NT2/D1 (cell line): ENCODE results near the gene BBX.

ENCODE experiments used
- DNase-seq: peaks from one replicate; pipeline ENCODE4 v3.0.0-alpha.2; 2011; ENCODE audit warnings: low read depth, low spot score
- H3K27me3 ChIP-seq: 2 replicates; pipeline ENCODE4 v1.6.0; 2011; ENCODE audit warnings: mild to moderate bottlenecking; ENCODE audit not compliant: insufficient read length, insufficient read depth
- H3K36me3 ChIP-seq: 2 replicates; pipeline ENCODE4 v1.6.1; 2011; ENCODE audit warnings: mild to moderate bottlenecking, low read length, mixed read lengths; ENCODE audit not compliant: insufficient read depth, insufficient read length
- H3K4me1 ChIP-seq: 2 replicates; pipeline ENCODE4 v1.5.1; 2011; ENCODE audit not compliant: insufficient read depth, insufficient read length
- H3K4me3 ChIP-seq: 2 replicates; pipeline ENCODE4 v1.5.1; 2011; ENCODE audit warnings: low read depth; ENCODE audit not compliant: insufficient read length
- H3K9ac ChIP-seq: 2 replicates; pipeline ENCODE4 v1.6.0; 2011; ENCODE audit warnings: low read depth; ENCODE audit not compliant: insufficient read length
- H3K9me3 ChIP-seq: 2 replicates; pipeline ENCODE4 v1.5.1; 2011; ENCODE audit warnings: mild to moderate bottlenecking, low read length; ENCODE audit not compliant: insufficient read depth
- SUZ12 ChIP-seq: IDR thresholded peaks from 2 replicates; pipeline ENCODE4 v1.6.1; 2011; ENCODE audit not compliant: insufficient read length, insufficient read depth; ENCODE audit errors: extremely low read depth
- YY1 ChIP-seq: IDR thresholded peaks from 2 replicates; pipeline ENCODE4 v1.6.1; 2011; ENCODE audit not compliant: insufficient read length, insufficient read depth
- ZNF274 ChIP-seq: IDR thresholded peaks from 2 replicates; pipeline ENCODE4 v1.6.1; 2011; ENCODE audit warnings: mild to moderate bottlenecking, low read depth, low read length

BBX gene

DNA sequence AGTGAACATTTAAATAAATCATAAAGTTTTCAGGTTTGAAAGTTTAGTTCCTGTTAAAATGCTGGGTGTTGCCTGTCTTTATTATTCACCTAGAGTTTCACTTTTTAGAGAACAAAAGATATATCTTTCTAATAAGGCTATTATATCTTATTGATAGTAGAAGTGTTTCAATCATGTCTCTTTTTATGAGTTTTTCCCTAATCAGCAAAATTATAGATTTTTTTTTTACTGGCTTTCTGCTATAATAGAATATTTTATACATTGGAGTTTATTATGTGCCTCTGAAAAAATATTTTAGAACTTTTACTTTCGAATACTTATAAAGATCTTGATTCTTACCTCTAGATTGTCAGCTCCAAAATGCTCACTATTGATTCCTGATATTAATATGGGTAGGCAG is 131.5 kb downstream of the BBX start:
- no peak overlapping the region for H3K4me3 ChIP-seq
- no peaks in the 10 kb centered on the region for H3K9me3 ChIP-seq
- no peak overlapping the region for H3K9ac ChIP-seq
- TF ChIP-seq SUZ12 (no peak), YY1 (no peak), ZNF274 (no peak)
- DNase-seq: no peak
- no peaks in the 10 kb centered on the region for H3K4me1 ChIP-seq
- no peaks in the 10 kb centered on the region for H3K36me3 ChIP-seq
- no peaks in the 10 kb centered on the region for H3K27me3 ChIP-seq

DNA sequence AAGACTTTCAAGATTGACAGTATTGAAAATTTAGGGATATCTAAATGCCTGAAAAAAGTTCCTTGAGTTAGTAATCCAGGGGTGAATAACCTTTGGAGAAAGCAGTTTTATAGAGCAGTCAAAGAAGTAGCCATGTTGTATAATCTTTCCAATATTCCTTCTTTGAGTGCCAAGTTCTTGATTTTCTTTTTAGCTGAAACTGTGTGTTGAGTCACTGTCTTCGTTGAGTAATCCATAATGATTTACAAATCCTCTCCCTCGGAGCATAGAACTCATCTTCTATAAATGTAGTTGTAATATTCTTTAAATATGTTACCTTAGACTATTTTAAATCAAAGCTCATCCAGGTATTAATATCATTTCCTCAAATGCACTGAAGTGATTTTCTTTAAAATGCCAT is 135.2 kb downstream of the BBX start:
- Histone ChIP-seq H3K9me3 (no peaks in the 10 kb centered on the region), H3K27me3 (no peaks in the 10 kb centered on the region), H3K4me1 (no peaks in the 10 kb centered on the region), H3K4me3 (no peak overlapping the region), H3K36me3 (no peaks in the 10 kb centered on the region), H3K9ac (no peak overlapping the region)
- TF ChIP-seq ZNF274: no peak
- no peak for TF ChIP-seq SUZ12
- TF ChIP-seq YY1: no peak
- DNase-seq: no peak

DNA sequence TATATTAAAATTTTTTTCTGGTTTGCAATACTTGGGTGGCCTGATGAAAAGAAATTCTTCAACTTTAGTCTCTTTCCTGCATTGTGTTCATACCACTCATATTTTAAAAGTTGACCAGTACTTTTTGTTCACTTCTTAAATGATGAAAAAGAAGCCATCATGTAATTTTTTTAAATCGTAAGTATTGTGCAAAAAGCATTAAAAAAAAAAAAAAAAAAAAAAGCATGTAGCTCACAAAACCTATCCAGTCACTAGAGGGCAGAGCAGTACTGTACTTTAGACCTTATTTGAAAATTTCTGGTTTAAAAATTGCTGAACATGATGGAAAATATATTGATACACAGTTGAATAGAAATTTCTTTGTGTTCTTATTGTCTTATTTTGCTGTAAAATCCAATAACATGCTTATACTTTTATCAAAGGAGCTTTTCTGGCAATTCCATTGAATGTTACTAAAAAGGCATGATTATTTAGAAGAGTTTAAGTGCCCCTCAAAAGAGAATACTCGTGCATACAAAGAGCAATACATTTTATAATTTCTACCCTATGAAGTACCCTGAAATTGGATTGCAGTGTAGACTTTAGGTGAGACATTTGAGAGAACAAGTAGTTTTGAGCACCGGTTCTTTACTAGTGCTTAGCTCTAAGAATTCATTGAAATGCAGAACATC is 137.7 kb downstream of the BBX start:
- H3K27me3 ChIP-seq: no peaks in the 10 kb centered on the region
- H3K4me1 ChIP-seq: no peaks in the 10 kb centered on the region
- H3K36me3 ChIP-seq: no peaks in the 10 kb centered on the region
- TF ChIP-seq SUZ12: no peak
- no peak for TF ChIP-seq ZNF274
- TF ChIP-seq YY1: no peak
- H3K9ac ChIP-seq: no peak overlapping the region
- DNase-seq: no peak
- H3K9me3 ChIP-seq: no peaks in the 10 kb centered on the region
- no peak overlapping the region for H3K4me3 ChIP-seq

DNA sequence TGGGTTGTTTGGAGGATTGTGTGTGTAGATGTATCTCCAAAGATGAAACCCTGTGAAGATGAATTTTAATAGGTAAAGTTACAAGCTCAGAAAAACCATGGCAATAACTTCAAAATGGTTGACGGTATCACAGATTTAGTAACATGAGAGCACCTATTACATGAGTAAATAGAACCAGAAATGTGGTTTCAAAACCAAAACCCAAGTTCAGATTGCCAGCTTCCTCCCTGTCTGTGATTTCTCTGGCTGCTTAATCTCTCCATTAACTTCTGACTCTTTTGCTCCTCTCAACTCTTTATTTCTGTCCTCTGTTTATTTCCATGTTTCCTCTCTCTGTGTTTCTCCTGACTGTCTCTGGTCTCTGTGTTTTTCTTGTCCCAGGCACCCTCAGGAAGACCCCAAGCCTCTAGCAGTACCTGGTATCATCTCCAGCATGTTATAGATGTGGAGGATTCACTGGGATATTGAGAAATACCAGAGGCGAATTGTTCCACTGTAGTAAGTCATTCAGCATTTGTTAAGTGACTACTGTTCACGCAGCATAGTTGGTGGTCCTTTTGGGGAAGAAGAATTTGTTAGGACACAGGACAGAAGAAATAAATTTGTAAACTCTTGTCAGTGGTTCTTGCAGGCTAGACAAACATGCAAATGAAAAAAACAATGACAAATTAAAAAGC is 138.8 kb downstream of the BBX start:
- H3K27me3 ChIP-seq: no peaks in the 10 kb centered on the region
- TF ChIP-seq ZNF274 (no peak), YY1 (no peak), SUZ12 (no peak)
- no peak overlapping the region for H3K4me3 ChIP-seq
- H3K9me3 ChIP-seq: no peaks in the 10 kb centered on the region
- DNase-seq: no peak
- H3K9ac ChIP-seq: no peak overlapping the region
- H3K36me3 ChIP-seq: no peaks in the 10 kb centered on the region
- H3K4me1 ChIP-seq: no peaks in the 10 kb centered on the region

DNA sequence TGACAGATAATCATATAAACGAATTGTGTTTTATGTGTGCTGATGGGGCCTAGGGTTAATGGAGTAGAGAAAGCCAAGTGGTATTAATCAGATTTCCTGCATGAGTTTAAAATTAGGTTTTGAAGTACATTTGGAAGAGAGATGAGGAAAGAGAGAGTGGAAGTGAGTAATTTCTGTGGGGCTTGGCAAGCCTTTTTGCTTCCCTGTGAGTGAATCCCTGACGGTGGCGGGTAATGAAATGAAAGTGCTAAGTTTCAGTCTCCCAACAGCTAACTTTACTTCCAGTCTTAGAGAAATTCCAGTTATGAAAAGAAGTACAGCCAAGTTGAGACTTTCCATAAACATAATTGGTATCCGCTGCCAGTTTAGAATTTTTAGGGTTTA is 139.4 kb downstream of the BBX start:
- Histone ChIP-seq H3K9me3 (no peaks in the 10 kb centered on the region), H3K4me1 (no peaks in the 10 kb centered on the region), H3K36me3 (no peaks in the 10 kb centered on the region), H3K27me3 (no peaks in the 10 kb centered on the region), H3K9ac (no peak overlapping the region), H3K4me3 (no peak overlapping the region)
- TF ChIP-seq ZNF274 (no peak), SUZ12 (no peak), YY1 (no peak)
- DNase-seq: no peak

DNA sequence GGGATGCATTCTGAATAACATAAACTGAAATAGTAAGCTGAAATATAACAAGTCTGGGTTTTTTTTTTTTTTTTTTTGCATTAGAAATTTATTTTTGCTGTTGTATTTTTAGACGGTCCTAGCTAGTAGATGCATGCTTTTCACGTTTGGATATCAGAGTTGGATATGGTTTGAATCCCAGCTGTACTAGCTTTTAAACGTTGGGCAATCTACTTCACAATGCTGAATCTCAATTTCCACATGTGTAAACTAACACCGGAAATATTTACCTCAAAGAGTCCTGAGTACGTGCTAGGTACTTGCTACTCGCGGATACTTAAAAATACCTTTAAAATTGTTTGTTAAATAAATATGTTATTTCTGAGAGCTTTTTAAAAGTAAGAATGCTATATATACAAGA is 139.8 kb downstream of the BBX start:
- Histone ChIP-seq H3K9me3 (no peaks in the 10 kb centered on the region), H3K9ac (no peak overlapping the region), H3K4me3 (no peak overlapping the region), H3K27me3 (no peaks in the 10 kb centered on the region), H3K4me1 (no peaks in the 10 kb centered on the region), H3K36me3 (no peaks in the 10 kb centered on the region)
- DNase-seq: no peak
- TF ChIP-seq SUZ12: no peak
- no peak for TF ChIP-seq YY1
- TF ChIP-seq ZNF274: no peak

DNA sequence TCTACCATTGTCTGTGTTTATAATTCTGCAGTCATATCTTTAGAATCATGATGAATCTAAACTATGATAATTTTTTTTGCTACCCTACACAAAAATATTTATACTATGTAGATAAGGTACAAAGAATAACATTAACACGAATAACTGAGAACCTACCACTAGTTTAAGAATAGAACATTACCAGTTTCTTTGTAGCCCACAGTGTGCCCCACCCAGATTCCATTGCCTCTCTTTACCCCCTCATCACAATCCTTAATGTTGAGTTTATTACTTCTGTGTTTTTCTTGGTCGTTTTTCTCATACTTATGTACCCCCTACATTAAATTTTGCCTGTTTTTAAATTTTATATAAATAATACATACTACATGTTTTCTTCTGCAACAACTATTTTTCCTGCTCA is 140.5 kb downstream of the BBX start:
- Histone ChIP-seq H3K4me3 (no peak overlapping the region), H3K4me1 (no peaks in the 10 kb centered on the region), H3K9me3 (no peaks in the 10 kb centered on the region), H3K27me3 (no peaks in the 10 kb centered on the region), H3K9ac (no peak overlapping the region), H3K36me3 (no peaks in the 10 kb centered on the region)
- DNase-seq: no peak
- TF ChIP-seq YY1 (no peak), SUZ12 (no peak), ZNF274 (no peak)
